HCT116 (cell line): Measurements from ENCODE around the gene RINL. TPM values are rescaled to one million over a fixed set of nuclear protein-coding genes. Genes with fewer than 3 reads are reported as not detected.
"Not testable (repeated sequence)": the region's sequence is repeated elsewhere in the genome, so short reads cannot be mapped to it uniquely, and the experiment has no call there.

Experiments
- ATAC-seq: fragments of 200-7000 bp; cut with Tn5 transposase; 2 replicates; pipeline ENCODE4 v1.9.1; 2020; ENCODE audit warnings: mild to moderate bottlenecking, moderate library complexity
- BruUV-seq: library from RNA; stranded (reverse); fragments of 400-500 nt; replicated peaks from 2 replicates; lab custom pipeline; 2021; lab: Mats Ljungman, UMichigan
- CTCF ChIA-PET: fragments of 300-600 bp; sonication (Branson Sonifier 250); formaldehyde crosslinking; loops from one replicate; lab custom pipeline; 2021; ENCODE audit warnings: antibody characterized with exemption; lab: Charles Lee
- POLR2A ChIA-PET: fragments of 300-600, 350-600 bp; sonication (Branson Sonifier 250); formaldehyde crosslinking; loops from one replicate; lab custom pipeline; 2021; ENCODE audit warnings: antibody characterized with exemption; lab: Charles Lee
- RAD21 ChIA-PET, 2 experiments: fragments of 300-600 bp; sonication (Branson Sonifier 250); formaldehyde crosslinking; loops; one replicate each; lab custom pipeline; 2023; ENCODE audit warnings: low total read pairs in 2 of 2; ENCODE audit not compliant: uncharacterized antibody in 2 of 2, unreplicated experiment in 2 of 2, low non-redundant PET in 1 of 2; lab: Charles Lee
- DNase-seq: peaks from one replicate; pipeline ENCODE4 v3.0.0-alpha.2; 2010; ENCODE audit warnings: low read depth, low spot score
- H2AFZ ChIP-seq: fragments of 200-600 bp; shearing (Covaris generic), sonication (generic); 2 replicates; pipeline ENCODE4 v1.6.1; 2017; ENCODE audit warnings: low read depth, mixed run types, mixed read lengths, antibody characterized with exemption, low read length; ENCODE audit not compliant: poor library complexity, severe bottlenecking
- H3K27ac ChIP-seq: 2 replicates; pipeline ENCODE4 v1.5.1; 2012; ENCODE audit warnings: low read depth, low read length
- H3K27me3 ChIP-seq: fragments of 200-600 bp; sonication (generic); 2 replicates; pipeline ENCODE4 v1.6.1; 2016; ENCODE audit warnings: mixed run types, low read length, mixed read lengths; ENCODE audit not compliant: insufficient read depth
- H3K36me3 ChIP-seq, 2 experiments: fragments of 200-500 bp in 1 of 2; fragments of 200-600 bp in 1 of 2; sonication (Bioruptor generic) in 1 of 2; sonication (generic) in 1 of 2; 2 replicates each; pipeline versions ENCODE4 v1.5.1 to v1.6.1; 2014 to 2016; ENCODE audit warnings: low read length in 2 of 2, inconsistent platforms in 1 of 2, mixed read lengths in 1 of 2, mixed run types in 1 of 2; ENCODE audit not compliant: insufficient read depth in 2 of 2, control insufficient read depth in 1 of 2
- H3K4me1 ChIP-seq, 2 experiments: fragments of 200-600 bp in 1 of 2; sonication (generic) in 1 of 2; 2 replicates each; pipeline versions ENCODE4 v1.5.1 to v1.6.1; 2012 to 2017; ENCODE audit warnings: low read length in 2 of 2, inconsistent platforms in 1 of 2, mild to moderate bottlenecking in 1 of 2, mixed read lengths in 1 of 2, mixed run types in 1 of 2, moderate library complexity in 1 of 2; ENCODE audit not compliant: insufficient read depth in 2 of 2, control insufficient read depth in 1 of 2
- H3K4me2 ChIP-seq: fragments of 200-600 bp; sonication (generic); 2 replicates; pipeline ENCODE4 v1.6.1; 2017; ENCODE audit warnings: mixed run types, low read length, mixed read lengths
- H3K4me3 ChIP-seq, 2 experiments: fragments of 200-600 bp in 1 of 2; sonication (generic) in 1 of 2; replicated peaks in 1 of 2; 2 replicates each; pipeline ENCODE4 v1.5.1; 2011 to 2016; ENCODE audit warnings: low read length in 2 of 2, control low read depth in 1 of 2, low read depth in 1 of 2, mild to moderate bottlenecking in 1 of 2, mixed read lengths in 1 of 2, mixed run types in 1 of 2
- H3K79me2 ChIP-seq: fragments of 200-600 bp; sonication (generic); 2 replicates; pipeline ENCODE4 v1.6.1; 2017; ENCODE audit warnings: mild to moderate bottlenecking, mixed run types, low read length, moderate library complexity, mixed read lengths; ENCODE audit not compliant: insufficient read depth
- H3K9ac ChIP-seq: fragments of 200-600 bp; sonication (generic); 2 replicates; pipeline ENCODE4 v1.6.1; 2016; ENCODE audit warnings: low read length, mixed read lengths
- H3K9me2 ChIP-seq: fragments of 200-600 bp; sonication (generic), shearing (Covaris generic); 2 replicates; pipeline ENCODE4 v1.6.1; 2017; ENCODE audit warnings: mixed run types, mild to moderate bottlenecking, moderate library complexity; ENCODE audit not compliant: insufficient read depth
- H3K9me3 ChIP-seq, 2 experiments: fragments of 200-500 bp in 1 of 2; fragments of 200-600 bp in 1 of 2; sonication (Bioruptor generic) in 1 of 2; sonication (generic) in 1 of 2; 2 replicates each; pipeline ENCODE4 v1.6.1; 2014 to 2017; ENCODE audit warnings: low read length in 2 of 2, mixed read lengths in 2 of 2, inconsistent platforms in 1 of 2, low read depth in 1 of 2, mild to moderate bottlenecking in 1 of 2, mixed run types in 1 of 2, moderate library complexity in 1 of 2; ENCODE audit not compliant: control insufficient read depth in 1 of 2, insufficient read depth in 1 of 2
- H4K20me1 ChIP-seq: fragments of 200-600 bp; sonication (generic), shearing (Covaris generic); 2 replicates; pipeline ENCODE4 v1.6.1; 2017; ENCODE audit warnings: mixed run types, mild to moderate bottlenecking, moderate library complexity; ENCODE audit not compliant: insufficient read depth
- JUND ChIP-seq: IDR thresholded peaks from 2 replicates; pipeline ENCODE4 v1.6.1; 2012
- TCF7L2 ChIP-seq: IDR thresholded peaks from 2 replicates; pipeline ENCODE4 v1.7.0; 2011; ENCODE audit warnings: borderline replicate concordance, inconsistent platforms; ENCODE audit not compliant: insufficient read depth, insufficient read length; ENCODE audit errors: extremely low read depth
- ZNF274 ChIP-seq: fragments of 200-500 bp; sonication (Bioruptor generic); IDR thresholded peaks from 2 replicates; pipeline ENCODE4 v1.6.1; 2014; ENCODE audit warnings: mild to moderate bottlenecking, low read depth, low read length, inconsistent platforms
- intact Hi-C: fragments of 100-400 bp; cut with micrococcal nuclease; formaldehyde crosslinking; loops from 2 replicates; pipeline ENCODE4 v1.10.0; 2022
- total RNA-seq: library from RNA; stranded (reverse); gene quantifications from one replicate; pipeline ENCODE4 v1.2.1, GENCODE V29; 2021; ENCODE audit not compliant: unreplicated experiment
- TF ChIP-seq, protein P1 (sequence below): IDR thresholded peaks from 2 replicates; pipeline ENCODE4 v1.6.1; 2012

RINL gene
- total RNA-seq, 1 experiment from 2014 or later: 28.6 TPM

DNA sequence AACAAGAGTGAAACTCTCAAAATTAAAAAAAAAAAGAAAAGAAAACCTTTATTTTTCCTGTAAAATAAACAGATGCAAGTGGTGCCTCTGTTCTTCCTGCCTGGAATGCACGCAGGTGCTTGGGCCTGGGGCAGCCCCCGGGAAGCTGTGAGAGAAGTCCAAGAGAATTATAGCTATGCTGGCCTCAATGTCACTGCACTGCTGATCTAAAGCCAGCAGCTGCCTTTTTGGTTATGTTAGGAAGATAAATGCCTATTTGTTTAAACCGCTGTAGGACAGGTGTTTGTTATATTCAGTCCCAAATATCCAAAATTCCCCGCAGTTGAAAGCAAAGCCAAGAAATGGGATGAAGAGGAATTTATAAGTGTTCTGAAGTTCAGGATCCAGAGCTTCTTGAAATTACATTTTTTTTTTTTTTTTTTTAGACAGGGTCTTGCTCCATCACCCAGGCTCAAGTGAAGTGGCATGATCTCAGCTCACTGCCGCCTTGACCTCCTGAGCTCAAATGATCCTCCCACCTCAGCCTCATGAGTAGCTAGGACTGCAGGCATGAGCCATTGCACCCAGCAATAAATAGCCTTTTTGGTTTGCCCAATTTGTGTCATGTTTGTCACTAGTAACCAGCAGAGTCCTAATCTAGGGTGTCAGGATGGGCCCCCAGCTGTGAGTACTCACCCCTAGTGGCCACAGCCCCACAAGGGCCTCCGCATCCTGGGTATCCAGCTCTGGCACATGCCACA lies 2.2 kb downstream of the RINL start:
- CTCF ChIA-PET: interaction anchor here (4.5 kb wide), 1 partner anchor 11 kb away, joined by 28 read pairs; no protein-coding TSS in a partner anchor
- DNase-seq: no peak
- Histone ChIP-seq H3K9me3 (no peaks in the 10 kb centered on the region), H3K4me3 (no peak overlapping the region), H3K79me2 (no peaks in the 10 kb centered on the region), H3K27me3 (no peaks in the 10 kb centered on the region), H3K36me3 (no peaks in the 10 kb centered on the region), H3K9ac (no peak overlapping the region), H3K27ac (no peak overlapping the region), H2AFZ (no peak overlapping the region), H3K4me2 (no peak overlapping the region), H4K20me1 (no peaks in the 10 kb centered on the region), H3K9me2 (no peaks in the 10 kb centered on the region), H3K4me1 (peaks cover 12 to 16% of the 10 kb centered on the region in 2 experiments; a peak in 3 of 4 replicates)
- BruUV-seq: no TSS peak
- no peak for ATAC-seq
- RAD21 ChIA-PET: no interaction called here
- POLR2A ChIA-PET: no interaction called here
- TF ChIP-seq TCF7L2 (no peak), ZNF274 (no peak), JUND (no peak)
- TF ChIP-seq, protein P1, sequence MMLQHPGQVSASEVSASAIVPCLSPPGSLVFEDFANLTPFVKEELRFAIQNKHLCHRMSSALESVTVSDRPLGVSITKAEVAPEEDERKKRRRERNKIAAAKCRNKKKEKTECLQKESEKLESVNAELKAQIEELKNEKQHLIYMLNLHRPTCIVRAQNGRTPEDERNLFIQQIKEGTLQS: no peak
- intact Hi-C loops: no loop called here

DNA sequence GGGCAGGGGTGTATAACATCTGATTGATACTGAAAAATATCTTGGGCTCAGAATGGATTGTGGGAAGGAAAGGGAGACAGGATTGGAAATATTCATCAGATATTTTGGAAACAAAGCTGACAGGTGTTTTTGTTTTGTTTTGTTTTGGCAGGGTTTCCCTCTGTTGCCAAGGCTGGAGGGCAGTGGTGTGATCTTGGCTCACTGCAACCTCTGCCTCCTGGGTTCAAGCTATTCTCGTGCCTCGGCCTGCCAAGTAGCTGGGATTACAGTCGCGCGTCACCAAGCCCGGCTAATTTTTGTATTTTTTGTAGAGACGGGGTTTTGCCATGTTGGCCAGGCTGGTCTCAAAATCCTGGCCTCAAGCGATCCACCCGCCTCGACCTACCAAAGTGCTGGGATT lies 4.7 kb downstream of the RINL start:
- BruUV-seq, RAD21 ChIA-PET, H3K4me3 ChIP-seq, H4K20me1 ChIP-seq, ATAC-seq, DNase-seq, H3K79me2 ChIP-seq, H3K36me3 ChIP-seq, H3K27me3 ChIP-seq, CTCF ChIA-PET, intact Hi-C loops, H3K4me2 ChIP-seq, H3K9me3 ChIP-seq, H2AFZ ChIP-seq, POLR2A ChIA-PET, H3K9me2 ChIP-seq, H3K27ac ChIP-seq, H3K9ac ChIP-seq: not testable (repeated sequence)
- H3K4me1 ChIP-seq: peaks cover 8 to 12% of the 10 kb centered on the region in 2 experiments; a peak in 3 of 4 replicates
